Suprapubic skin (tissue), 3 donors: ENCODE results near the gene KCMF1.

ENCODE experiments used
- POLR2AphosphoS5 ChIP-seq, 3 donors: sonication (generic); formaldehyde crosslinking; IDR thresholded peaks; one replicate each; pipeline ENCODE4 v1.6.1; 2017; ENCODE audit warnings: antibody characterized with exemption in 3 of 3
- TF ChIP-seq, protein P1 (sequence below), 2 donors: fragments of 200-600 bp in 1 of 2; fragments of 450-650 bp in 1 of 2; sonication (generic) in 1 of 2; IDR thresholded peaks; one replicate each; pipeline ENCODE4 v1.5.1; 2016 to 2019; ENCODE audit warnings: antibody characterized with exemption in 2 of 2, mild to moderate bottlenecking in 1 of 2, moderate library complexity in 1 of 2

DNA sequence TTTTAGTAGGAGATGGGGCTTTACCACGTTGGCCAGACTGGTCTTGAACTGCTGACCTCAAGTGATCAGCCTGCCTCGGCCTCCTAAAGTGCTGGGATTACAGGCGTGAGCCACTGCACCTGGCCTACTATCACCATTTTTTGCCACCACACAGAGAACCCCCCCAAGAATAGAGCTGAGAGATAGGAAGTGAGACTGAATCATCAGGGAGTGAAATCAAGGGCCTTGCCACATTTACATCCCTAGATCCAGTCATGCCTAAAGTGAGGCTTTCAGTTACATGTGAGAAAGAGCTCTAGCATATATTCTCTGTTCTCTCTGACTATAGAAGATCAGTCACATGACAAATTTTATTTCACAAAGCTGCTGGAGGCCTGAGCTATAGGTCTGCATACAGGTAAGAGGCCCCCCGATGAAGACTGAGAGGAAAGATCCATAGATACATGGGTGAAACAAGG, 28.0 kb upstream of the KCMF1 start:
- TF ChIP-seq, protein P1, sequence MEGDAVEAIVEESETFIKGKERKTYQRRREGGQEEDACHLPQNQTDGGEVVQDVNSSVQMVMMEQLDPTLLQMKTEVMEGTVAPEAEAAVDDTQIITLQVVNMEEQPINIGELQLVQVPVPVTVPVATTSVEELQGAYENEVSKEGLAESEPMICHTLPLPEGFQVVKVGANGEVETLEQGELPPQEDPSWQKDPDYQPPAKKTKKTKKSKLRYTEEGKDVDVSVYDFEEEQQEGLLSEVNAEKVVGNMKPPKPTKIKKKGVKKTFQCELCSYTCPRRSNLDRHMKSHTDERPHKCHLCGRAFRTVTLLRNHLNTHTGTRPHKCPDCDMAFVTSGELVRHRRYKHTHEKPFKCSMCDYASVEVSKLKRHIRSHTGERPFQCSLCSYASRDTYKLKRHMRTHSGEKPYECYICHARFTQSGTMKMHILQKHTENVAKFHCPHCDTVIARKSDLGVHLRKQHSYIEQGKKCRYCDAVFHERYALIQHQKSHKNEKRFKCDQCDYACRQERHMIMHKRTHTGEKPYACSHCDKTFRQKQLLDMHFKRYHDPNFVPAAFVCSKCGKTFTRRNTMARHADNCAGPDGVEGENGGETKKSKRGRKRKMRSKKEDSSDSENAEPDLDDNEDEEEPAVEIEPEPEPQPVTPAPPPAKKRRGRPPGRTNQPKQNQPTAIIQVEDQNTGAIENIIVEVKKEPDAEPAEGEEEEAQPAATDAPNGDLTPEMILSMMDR (IDR thresholded peaks at IDR 0.05) = no peak
- TF ChIP-seq POLR2AphosphoS5 (IDR thresholded peaks at IDR 0.05) = no peak
